Measurements from ENCODE around the gene CCDC92B. TPM values are rescaled to one million over a fixed set of nuclear protein-coding genes. Genes with fewer than 3 reads are reported as not detected.

CCDC92B gene
- polyA plus RNA-seq, 1 of the 3 experiments (the other 2 are of a cell fraction), result 0.07 TPM

- ChIA-PET CTCF (interaction anchor here (1.4 to 1.6 kb wide), 2 partner anchors 26 to 36 kb away, joined by 4 to 5 read pairs; no protein-coding TSS in a partner anchor), POLR2A (no interaction called here)
- Histone ChIP-seq H3K79me2 (ENCODE audit: insufficient read depth) (no peaks in the 10 kb centered on the region), H3K9ac (no peak overlapping the region), H3K27ac (ENCODE audit: low read depth in 2 of 2, low read length in 1 of 2) (no peak overlapping the region), H4K20me1 (ENCODE audit: insufficient read depth) (no peaks in the 10 kb centered on the region), H3K4me3 (ENCODE audit: low read depth in 2 of 2, low read length in 1 of 2) (no peak overlapping the region), H3K4me1 (ENCODE audit: control insufficient read depth in 1 of 2, insufficient read depth in 2 of 2, low read depth in 1 of 2, low read length in 1 of 2) (peaks cover 0 to 2% of the 10 kb centered on the region in 2 experiments; a peak in 1 of 4 replicates), H3K36me3 (replicated peaks in 1 of 2; ENCODE audit: control insufficient read depth in 1 of 2, insufficient read depth in 2 of 2, low read length in 1 of 2) (no peaks in the 10 kb centered on the region), H3F3A (replicated peaks; ENCODE audit: insufficient read depth) (no peaks in the 10 kb centered on the region), H3K27me3 (ENCODE audit: insufficient read depth) (peaks cover 21% of the 10 kb centered on the region), H3K9me2 (no peaks in the 10 kb centered on the region), H3K4me2 (no peak overlapping the region), H2AFZ (ENCODE audit: low read depth) (no peak overlapping the region), H3K9me3 (no peaks in the 10 kb centered on the region)
- DNase-seq, result no peak
- TF ChIP-seq EP300 (IDR thresholded peaks at IDR 0.05; ENCODE audit: borderline replicate concordance in 1 of 2, low read depth in 1 of 2, low read length in 1 of 2) (no peak), USF1 (IDR thresholded peaks at IDR 0.05; ENCODE audit: borderline replicate concordance, low read depth) (no peak), SMC3 (IDR thresholded peaks at IDR 0.05; ENCODE audit: low read depth, low read length) (no peak), FOXJ3 (CRISPR knock-in tag; IDR thresholded peaks at IDR 0.05) (no peak), NRF1 (IDR thresholded peaks at IDR 0.05; ENCODE audit: low read depth, low read length) (no peak), USF2 (IDR thresholded peaks at IDR 0.05; ENCODE audit: borderline replicate concordance, low read depth, low read length) (no peak), POLR2AphosphoS5 (IDR thresholded peaks at IDR 0.05; ENCODE audit: low read depth, low read length) (no peak), MEF2A (IDR thresholded peaks at IDR 0.05; ENCODE audit: borderline replicate concordance, low read depth) (no peak), GABPA (IDR thresholded peaks at IDR 0.05; ENCODE audit: low read depth) (no peak), RXRA (IDR thresholded peaks at IDR 0.05; ENCODE audit: borderline replicate concordance, low read depth) (no peak), FOXM1 (IDR thresholded peaks at IDR 0.05; ENCODE audit: low read depth) (no peak), NFIC (IDR thresholded peaks at IDR 0.05; ENCODE audit: borderline replicate concordance) (no peak), MXI1 (IDR thresholded peaks at IDR 0.05; ENCODE audit: low read depth, low read length) (no peak), SIN3A (IDR thresholded peaks at IDR 0.05; ENCODE audit: borderline replicate concordance, low read depth, low read length) (no peak)
- WGBS (ENCODE audit: low lambda C conversion rate), result 57% methylated on average over 2 of the region's 2 CpGs
Measured at GRCh38 chr17:2750721-2751120, 1.3 kb upstream of the CCDC92B start.

GRCh38 chr17:2749784-2750181 is 331 bp upstream of the CCDC92B start:
- H4K20me1 ChIP-seq (ENCODE audit: insufficient read depth), result no peaks in the 10 kb centered on the region
- ChIA-PET CTCF (interaction anchor here (1.2 to 1.5 kb wide), 2 partner anchors 23 to 36 kb away, joined by 3 to 4 read pairs; no protein-coding TSS in a partner anchor), POLR2A (interaction anchor here (0.9 to 1.0 kb wide), 2 partner anchors 9 to 13 kb away, joined by 3 read pairs; no protein-coding TSS in a partner anchor)
- no peaks in the 10 kb centered on the region for H3K9me2 ChIP-seq
- no peak overlapping the region for H3K4me2 ChIP-seq
- peaks cover 22% of the 10 kb centered on the region for H3K27me3 ChIP-seq (ENCODE audit: insufficient read depth)
- no peak overlapping the region for H2AFZ ChIP-seq (ENCODE audit: low read depth)
- 0% methylated on average over 14 of the region's 35 CpGs for WGBS (ENCODE audit: low lambda C conversion rate)
- H3F3A ChIP-seq (replicated peaks; ENCODE audit: insufficient read depth), result no peaks in the 10 kb centered on the region
- peak overlapping the region in 1 of 2 experiments; percentile 44; a peak in 2 of 4 replicates for H3K4me3 ChIP-seq (ENCODE audit: low read depth in 2 of 2, low read length in 1 of 2)
- H3K79me2 ChIP-seq (ENCODE audit: insufficient read depth), result no peaks in the 10 kb centered on the region
- H3K4me1 ChIP-seq (ENCODE audit: control insufficient read depth in 1 of 2, insufficient read depth in 2 of 2, low read depth in 1 of 2, low read length in 1 of 2), result peaks cover 0 to 2% of the 10 kb centered on the region in 2 experiments; a peak in 1 of 4 replicates
- peak; percentile 92 for DNase-seq
- no peaks in the 10 kb centered on the region for H3K9me3 ChIP-seq
- peak overlapping the region in 1 of 2 experiments; percentile 76; a peak in 2 of 4 replicates for H3K27ac ChIP-seq (ENCODE audit: low read depth in 2 of 2, low read length in 1 of 2)
- no peaks in the 10 kb centered on the region for H3K36me3 ChIP-seq (replicated peaks in 1 of 2; ENCODE audit: control insufficient read depth in 1 of 2, insufficient read depth in 2 of 2, low read length in 1 of 2)
- no peak overlapping the region for H3K9ac ChIP-seq
- TF ChIP-seq NRF1 (IDR thresholded peaks at IDR 0.05; ENCODE audit: low read depth, low read length) (0 out of 2 replicates have a peak, but pooled peaks have one; percentile 19), GABPA (IDR thresholded peaks at IDR 0.05; ENCODE audit: low read depth) (no peak), EP300 (IDR thresholded peaks at IDR 0.05; ENCODE audit: borderline replicate concordance in 1 of 2, low read depth in 1 of 2, low read length in 1 of 2) (no peak), TEAD4 (IDR thresholded peaks at IDR 0.05; ENCODE audit: borderline replicate concordance, insufficient read depth) (no peak), IRF3 (IDR thresholded peaks at IDR 0.05; ENCODE audit: low read depth, low read length) (no peak), REST (IDR thresholded peaks at IDR 0.05; ENCODE audit: low read depth, low read length) (peak; percentile 100), RCOR1 (IDR thresholded peaks at IDR 0.05; ENCODE audit: low read length) (peak; percentile 60), RFX5 (IDR thresholded peaks at IDR 0.05; ENCODE audit: low read length) (no peak), MAX (IDR thresholded peaks at IDR 0.05; ENCODE audit: low read depth) (0 out of 2 replicates have a peak, but pooled peaks have one; percentile 52), MXI1 (IDR thresholded peaks at IDR 0.05; ENCODE audit: low read depth, low read length) (peak; percentile 60), CHD2 (IDR thresholded peaks at IDR 0.05; ENCODE audit: low read length, partially characterized antibody) (peak; percentile 58)

Measured in SK-N-SH (cell line).